HEK293T (cell line): Measurements from ENCODE around the gene PRKCB.
"Not testable (repeated sequence)": the region's sequence is repeated elsewhere in the genome, so short reads cannot be mapped to it uniquely, and the experiment has no call there.

Experiments used
- CTCF ChIA-PET: fragments of 350-600 bp; formaldehyde crosslinking; extraction: SDS; loops from one replicate; lab custom pipeline; 2021; ENCODE audit warnings: antibody characterized with exemption, inconsistent platforms; lab: Yijun Ruan, JAX
- POLR2A ChIA-PET: fragments of 350-600 bp; formaldehyde crosslinking; extraction: SDS; loops from one replicate; lab custom pipeline; 2020; ENCODE audit warnings: antibody characterized with exemption, inconsistent platforms; lab: Yijun Ruan, JAX
- DNase-seq: peaks from one replicate; pipeline ENCODE4 v3.0.0; 2012; ENCODE audit warnings: mixed read lengths; ENCODE audit errors: extremely low spot score
- ARNT ChIP-seq: fragments of 450-650 bp; IDR thresholded peaks from 2 replicates; pipeline ENCODE4 v1.6.1; 2017; ENCODE audit warnings: mild to moderate bottlenecking
- BHLHE40 ChIP-seq: fragments of 450-650 bp; IDR thresholded peaks from 2 replicates; pipeline ENCODE4 v1.6.1; 2016; ENCODE audit warnings: mild to moderate bottlenecking, moderate library complexity, borderline replicate concordance
- CTBP1 ChIP-seq: fragments of 450-650 bp; IDR thresholded peaks from 2 replicates; pipeline ENCODE4 v1.6.1; 2016; ENCODE audit warnings: borderline replicate concordance
- ELF4 ChIP-seq: fragments of 450-650 bp; IDR thresholded peaks from 2 replicates; pipeline ENCODE4 v1.6.1; 2017; ENCODE audit warnings: antibody characterized with exemption
- FOXA1 ChIP-seq: fragments of 450-650 bp; IDR thresholded peaks from 2 replicates; pipeline ENCODE4 v1.6.1; 2016; ENCODE audit warnings: mild to moderate bottlenecking
- FOXK2 ChIP-seq: fragments of 450-650 bp; IDR thresholded peaks from 2 replicates; pipeline ENCODE4 v1.6.1; 2016; ENCODE audit warnings: mild to moderate bottlenecking
- FOXM1 ChIP-seq: fragments of 450-650 bp; IDR thresholded peaks from 2 replicates; pipeline ENCODE4 v1.6.1; 2017; ENCODE audit warnings: mild to moderate bottlenecking, borderline replicate concordance
- HDGF ChIP-seq: fragments of 450-650 bp; IDR thresholded peaks from 2 replicates; pipeline ENCODE4 v1.6.1; 2017; ENCODE audit warnings: antibody characterized with exemption, borderline replicate concordance
- L3MBTL2 ChIP-seq: fragments of 450-650 bp; conservative IDR thresholded peaks from 2 replicates; pipeline ENCODE4 v1.6.1; 2016; ENCODE audit warnings: mild to moderate bottlenecking
- LEF1 ChIP-seq: fragments of 450-650 bp; IDR thresholded peaks from 2 replicates; pipeline ENCODE4 v1.6.1; 2017; ENCODE audit warnings: mild to moderate bottlenecking, borderline replicate concordance
- NFRKB ChIP-seq: fragments of 450-650 bp; IDR thresholded peaks from 2 replicates; pipeline ENCODE4 v1.6.1; 2016; ENCODE audit warnings: mild to moderate bottlenecking, moderate library complexity
- PKNOX1 ChIP-seq: fragments of 450-650 bp; IDR thresholded peaks from 2 replicates; pipeline ENCODE4 v1.6.1; 2016
- SP1 ChIP-seq: fragments of 450-650 bp; IDR thresholded peaks from 2 replicates; pipeline ENCODE4 v1.6.1; 2017
- SUZ12 ChIP-seq: fragments of 450-650 bp; IDR thresholded peaks from 2 replicates; pipeline ENCODE4 v1.6.1; 2016; ENCODE audit warnings: mild to moderate bottlenecking
- TARDBP ChIP-seq: fragments of 450-650 bp; IDR thresholded peaks from 2 replicates; pipeline ENCODE4 v1.6.1; 2016
- ZNF384 ChIP-seq: fragments of 450-650 bp; IDR thresholded peaks from 2 replicates; pipeline ENCODE4 v1.6.1; 2016

PRKCB gene

GRCh38 chr16:24093049-24093448, 257.3 kb downstream of the PRKCB start:
- no peak for TF ChIP-seq L3MBTL2
- TF ChIP-seq SP1, result no peak
- no peak for TF ChIP-seq NFRKB
- TF ChIP-seq FOXM1, result no peak
- TF ChIP-seq CTBP1, result no peak
- TF ChIP-seq HDGF, result no peak
- DNase-seq, result no peak
- POLR2A ChIA-PET, result no interaction called here
- CTCF ChIA-PET, result no interaction called here

GRCh38 chr16:24094660-24095059, 258.9 kb downstream of the PRKCB start:
- TF ChIP-seq NFRKB (no peak), ELF4 (no peak), BHLHE40 (no peak), FOXK2 (no peak), SUZ12 (no peak), ZNF384 (no peak), FOXM1 (no peak)
- CTCF ChIA-PET, result no interaction called here
- DNase-seq, result no peak
- POLR2A ChIA-PET, result no interaction called here

- POLR2A ChIA-PET, result no interaction called here
Measured at GRCh38 chr16:24098896-24099295, 263.1 kb downstream of the PRKCB start.

GRCh38 chr16:24101431-24101830, 265.6 kb downstream of the PRKCB start:
- ChIA-PET POLR2A (no interaction called here), CTCF (no interaction called here)
- no peak for TF ChIP-seq BHLHE40
- no peak for TF ChIP-seq FOXA1
- no peak for TF ChIP-seq TARDBP
- no peak for DNase-seq

More at GRCh38 chr16:24098896-24099295, 263.1 kb downstream of the PRKCB start:
- no peak for TF ChIP-seq SUZ12
- no peak for TF ChIP-seq HDGF
- no peak for TF ChIP-seq ARNT
- TF ChIP-seq BHLHE40, result no peak
- no peak for TF ChIP-seq FOXK2
- no peak for TF ChIP-seq FOXM1
- TF ChIP-seq SP1, result no peak
- CTCF ChIA-PET, result interaction anchor here (0.9 kb wide), 1 partner anchor 28 kb away, joined by 3 read pairs; no protein-coding TSS in a partner anchor
- DNase-seq, result no peak

GRCh38 chr16:24102209-24102660, 266.5 kb downstream of the PRKCB start:
- CTCF ChIA-PET, result no interaction called here
- no peak for TF ChIP-seq FOXA1
- TF ChIP-seq SUZ12, result no peak
- TF ChIP-seq PKNOX1, result no peak
- TF ChIP-seq HDGF, result no peak
- no peak for TF ChIP-seq ELF4
- no peak for TF ChIP-seq FOXK2
- no peak for TF ChIP-seq ARNT
- POLR2A ChIA-PET, result no interaction called here
- DNase-seq, result peak; percentile 25

GRCh38 chr16:24105471-24105870, 269.7 kb downstream of the PRKCB start:
- CTCF ChIA-PET, POLR2A ChIA-PET, DNase-seq: not testable (repeated sequence)

- POLR2A ChIA-PET, DNase-seq, CTCF ChIA-PET: not testable (repeated sequence)
Measured at GRCh38 chr16:24108090-24108489, 272.3 kb downstream of the PRKCB start.

GRCh38 chr16:24111724-24112302, 276.0 kb downstream of the PRKCB start:
- POLR2A ChIA-PET, result no interaction called here
- CTCF ChIA-PET, result no interaction called here
- DNase-seq, result no peak
- no peak for TF ChIP-seq ELF4
- TF ChIP-seq FOXA1, result no peak
- TF ChIP-seq ZNF384, result no peak
- TF ChIP-seq BHLHE40, result no peak
- TF ChIP-seq ARNT, result no peak
- no peak for TF ChIP-seq TARDBP
- TF ChIP-seq SP1, result no peak
- TF ChIP-seq LEF1, result no peak
- TF ChIP-seq L3MBTL2, result no peak
- no peak for TF ChIP-seq PKNOX1
- TF ChIP-seq HDGF, result no peak
